H9 (cell line): Measurements from ENCODE around the gene TNFSF13B. TPM values are rescaled to one million over a fixed set of nuclear protein-coding genes. Genes with fewer than 3 reads are reported as not detected.
"Not testable (repeated sequence)": the region's sequence is repeated elsewhere in the genome, so short reads cannot be mapped to it uniquely, and the experiment has no call there.

Experiments used
- DNase-seq: peaks from one replicate; pipeline ENCODE4 v3.0.0-alpha.2; 2017
- H2AFZ ChIP-seq: one replicate; pipeline ENCODE4 v1.6.1; 2013; ENCODE audit warnings: mild to moderate bottlenecking, low read length, control low read depth, moderate library complexity
- H2AK5ac ChIP-seq: 2 replicates; pipeline ENCODE4 v1.6.1; 2013; ENCODE audit warnings: low read length, control low read depth, mixed read lengths; ENCODE audit not compliant: insufficient read length
- H2BK120ac ChIP-seq: one replicate; pipeline ENCODE4 v1.6.1; 2013; ENCODE audit warnings: low read depth, mild to moderate bottlenecking, low read length, control low read depth, inconsistent platforms; ENCODE audit not compliant: poor library complexity, severe bottlenecking
- H2BK12ac ChIP-seq: 2 replicates; pipeline ENCODE4 v1.6.1; 2013; ENCODE audit warnings: low read length, control low read depth, mixed read lengths, low read depth; ENCODE audit not compliant: insufficient read length
- H2BK15ac ChIP-seq: 2 replicates; pipeline ENCODE4 v1.6.1; 2013; ENCODE audit warnings: low read depth, low read length, control low read depth
- H2BK20ac ChIP-seq: one replicate; pipeline ENCODE4 v1.6.1; 2013; ENCODE audit warnings: low read depth, mild to moderate bottlenecking, low read length, control low read depth, inconsistent platforms; ENCODE audit not compliant: poor library complexity, severe bottlenecking
- H2BK5ac ChIP-seq: 2 replicates; pipeline ENCODE4 v1.6.1; 2013; ENCODE audit warnings: low read length, control low read depth, mixed read lengths; ENCODE audit not compliant: insufficient read length
- H3K14ac ChIP-seq: 2 replicates; pipeline ENCODE4 v1.6.1; 2013; ENCODE audit warnings: low read length, control low read depth; ENCODE audit not compliant: insufficient read depth
- H3K18ac ChIP-seq: 2 replicates; pipeline ENCODE4 v1.6.1; 2013; ENCODE audit warnings: low read depth, mild to moderate bottlenecking, mixed read lengths, low read length, control low read depth; ENCODE audit not compliant: insufficient read length
- H3K23ac ChIP-seq: 2 replicates; pipeline ENCODE4 v1.6.1; 2013; ENCODE audit warnings: low read length, control low read depth, mixed read lengths, low read depth; ENCODE audit not compliant: insufficient read length
- H3K23me2 ChIP-seq: 2 replicates; pipeline ENCODE4 v1.6.1; 2013; ENCODE audit warnings: low read depth, mild to moderate bottlenecking, mixed read lengths, low read length, control low read depth; ENCODE audit not compliant: insufficient read length, poor library complexity, severe bottlenecking
- H3K27ac ChIP-seq: 2 replicates; pipeline ENCODE4 v1.5.1; 2013; ENCODE audit warnings: low read length, control low read depth, mixed read lengths, low read depth; ENCODE audit not compliant: insufficient read length
- H3K27me3 ChIP-seq: 2 replicates; pipeline ENCODE4 v1.6.1; 2013; ENCODE audit warnings: low read length, control low read depth, inconsistent platforms; ENCODE audit not compliant: insufficient read depth
- H3K4ac ChIP-seq: 2 replicates; pipeline ENCODE4 v1.6.1; 2013; ENCODE audit warnings: low read depth, mild to moderate bottlenecking, control low read depth, inconsistent platforms, low read length, moderate library complexity
- H3K4me1 ChIP-seq: 2 replicates; pipeline ENCODE4 v1.6.1; 2013; ENCODE audit warnings: low read length, control low read depth, inconsistent platforms; ENCODE audit not compliant: insufficient read depth
- H3K4me2 ChIP-seq: 2 replicates; pipeline ENCODE4 v1.6.1; 2013; ENCODE audit warnings: low read length, control low read depth, mixed read lengths; ENCODE audit not compliant: insufficient read length, insufficient read depth
- H3K56ac ChIP-seq: 2 replicates; pipeline ENCODE4 v1.6.1; 2013; ENCODE audit warnings: low read depth, mild to moderate bottlenecking, mixed read lengths, low read length, control low read depth; ENCODE audit not compliant: insufficient read length
- H3K79me1 ChIP-seq: 2 replicates; pipeline ENCODE4 v1.6.1; 2013; ENCODE audit warnings: low read depth, mild to moderate bottlenecking, moderate library complexity, low read length, control low read depth, inconsistent platforms; ENCODE audit not compliant: insufficient read depth, poor library complexity, severe bottlenecking
- H3K79me2 ChIP-seq: 2 replicates; pipeline ENCODE4 v1.6.1; 2013; ENCODE audit warnings: low read length, control low read depth, inconsistent platforms; ENCODE audit not compliant: insufficient read depth
- H3K9ac ChIP-seq: 2 replicates; pipeline ENCODE4 v1.6.1; 2013; ENCODE audit warnings: low read length, control low read depth, mixed read lengths; ENCODE audit not compliant: insufficient read length; ENCODE audit errors: extremely low read depth
- H3K9me3 ChIP-seq: one replicate; pipeline ENCODE4 v1.6.1; 2013; ENCODE audit warnings: low read depth, low read length, inconsistent platforms; ENCODE audit not compliant: control insufficient read depth
- H3T11ph ChIP-seq: one replicate; pipeline ENCODE4 v1.6.1; 2013; ENCODE audit warnings: mild to moderate bottlenecking, low read length, control low read depth, inconsistent platforms
- H4K20me1 ChIP-seq: one replicate; pipeline ENCODE4 v1.6.1; 2013; ENCODE audit not compliant: control insufficient read depth, insufficient read length, insufficient read depth
- H4K5ac ChIP-seq: 2 replicates; pipeline ENCODE4 v1.6.1; 2013; ENCODE audit warnings: low read depth, mild to moderate bottlenecking, mixed read lengths, low read length, control low read depth; ENCODE audit not compliant: insufficient read length
- H4K8ac ChIP-seq: replicated peaks from 2 replicates; pipeline ENCODE4 v1.6.1; 2013; ENCODE audit warnings: low read length, control low read depth, mixed read lengths, low read depth; ENCODE audit not compliant: insufficient read length
- H4K91ac ChIP-seq: 2 replicates; pipeline ENCODE4 v1.6.1; 2013; ENCODE audit warnings: low read depth, mild to moderate bottlenecking, moderate library complexity, mixed read lengths, low read length, control low read depth; ENCODE audit not compliant: insufficient read length
- H3K27ac Mint-ChIP-seq, 3 experiments: 2 replicates in 2 of 3; 3 replicates in 1 of 3; pipeline ENCODE4 v1.8.0; 2020 to 2021; ENCODE audit warnings: mixed read lengths in 3 of 3, mild to moderate bottlenecking in 1 of 3, moderate library complexity in 1 of 3
- H3K27me3 Mint-ChIP-seq: 2 replicates; pipeline ENCODE4 v1.8.0; 2021; ENCODE audit warnings: low read depth, mild to moderate bottlenecking, moderate library complexity, mixed read lengths
- H3K36me3 Mint-ChIP-seq, 3 experiments: 2 replicates in 2 of 3; 3 replicates in 1 of 3; pipeline ENCODE4 v1.8.0; 2020 to 2021; ENCODE audit warnings: low read depth in 3 of 3, mixed read lengths in 3 of 3; ENCODE audit not compliant: insufficient read depth in 1 of 3
- H3K4me1 Mint-ChIP-seq, 2 experiments: 2 replicates each; pipeline ENCODE4 v1.8.0; 2020; ENCODE audit warnings: mixed read lengths in 2 of 2
- H3K4me3 Mint-ChIP-seq, 2 experiments: 2 replicates in 1 of 2; 3 replicates in 1 of 2; pipeline ENCODE4 v1.8.0; 2020 to 2021; ENCODE audit warnings: mild to moderate bottlenecking in 2 of 2, mixed read lengths in 2 of 2, moderate library complexity in 1 of 2
- H3K9me3 Mint-ChIP-seq, 2 experiments: 2 replicates in 1 of 2; 3 replicates in 1 of 2; pipeline ENCODE4 v1.8.0; 2020; ENCODE audit warnings: mild to moderate bottlenecking in 2 of 2, mixed read lengths in 2 of 2, moderate library complexity in 1 of 2
- CTCF ChIP-seq: fragments of 200-600 bp; sonication (generic); conservative IDR thresholded peaks from 3 replicates; pipeline ENCODE4 v1.8.0; 2021; ENCODE audit warnings: antibody characterized with exemption, mild to moderate bottlenecking
- WGBS: extraction: QIAGEN DNeasy Blood & Tissue Kit; methylation state at CpG from one replicate; pipeline ENCODE4 v1.1.7; 2013; ENCODE audit warnings: missing lambda C conversion rate, low lambda C conversion rate, mixed read lengths; ENCODE audit not compliant: insufficient read length; ENCODE audit errors: extremely low coverage; 5-methylcytosine and 5-hydroxymethylcytosine counted together
- total RNA-seq: library from RNA; stranded (reverse); gene quantifications from 2 replicates; pipeline ENCODE4 v1.2.1, GENCODE V29; 2021

TNFSF13B gene
- total RNA-seq, 1 experiment from 2014 or later: 0.31 TPM

- Histone ChIP-seq H3K27me3 (no peaks in the 10 kb centered on the region), H4K5ac (no peak overlapping the region), H3K14ac (no peak overlapping the region), H2BK120ac (no peak overlapping the region), H2BK5ac (no peak overlapping the region), H4K8ac (no peak overlapping the region), H3T11ph (no peak overlapping the region), H4K20me1 (no peaks in the 10 kb centered on the region), H3K4me1 (peaks cover 2% of the 10 kb centered on the region; the same call in 1 of the 2 replicates), H3K9me3 (no peaks in the 10 kb centered on the region), H3K18ac (no peak overlapping the region), H3K79me1 (no peaks in the 10 kb centered on the region), H3K27ac (no peak overlapping the region), H3K4me2 (no peak overlapping the region), H3K79me2 (no peaks in the 10 kb centered on the region), H4K91ac (no peak overlapping the region), H2BK20ac (no peak overlapping the region), H2AK5ac (no peak overlapping the region), H2BK15ac (no peak overlapping the region), H3K9ac (no peak overlapping the region), H3K23ac (no peak overlapping the region), H2BK12ac (no peak overlapping the region), H3K56ac (no peak overlapping the region), H2AFZ (no peak overlapping the region), H3K23me2 (no peaks in the 10 kb centered on the region), H3K4ac (no peak overlapping the region)
- Mint-ChIP-seq H3K36me3 (no peaks in the 10 kb centered on the region; a peak in 1 of 7 replicates), H3K27ac (no peak overlapping the region), H3K27me3 (no peaks in the 10 kb centered on the region), H3K4me3 (no peak overlapping the region), H3K9me3 (peaks cover 2 to 3% of the 10 kb centered on the region in 2 experiments; a peak in 1 of 5 replicates), H3K4me1 (no peaks in the 10 kb centered on the region)
- DNase-seq: no peak
- no peak for TF ChIP-seq CTCF
These were observed 37.3 kb downstream of the TNFSF13B start for GRCh38 chr13:108306860-108307259.

GRCh38 chr13:108311596-108311995, 42.1 kb downstream of the TNFSF13B start:
- H3K18ac ChIP-seq, H2BK120ac ChIP-seq, H3K23ac ChIP-seq, H3K27ac ChIP-seq, H3K4me2 ChIP-seq, H4K8ac ChIP-seq, H3K9me3 Mint-ChIP-seq, H3K14ac ChIP-seq, H4K20me1 ChIP-seq, H3K27me3 Mint-ChIP-seq, H2BK15ac ChIP-seq, H3K79me2 ChIP-seq, H3K9ac ChIP-seq, H3K36me3 Mint-ChIP-seq, DNase-seq, H3K79me1 ChIP-seq, H3K4me1 ChIP-seq, H3K4me1 Mint-ChIP-seq, H2BK5ac ChIP-seq, H3T11ph ChIP-seq, H4K5ac ChIP-seq, H3K4me3 Mint-ChIP-seq, H2BK20ac ChIP-seq, H3K23me2 ChIP-seq, H2AFZ ChIP-seq, H3K56ac ChIP-seq, H3K9me3 ChIP-seq, H2BK12ac ChIP-seq, H3K4ac ChIP-seq, H4K91ac ChIP-seq, H2AK5ac ChIP-seq, H3K27me3 ChIP-seq: not testable (repeated sequence)
- peak overlapping the region in 1 of 3 experiments; percentile 12; a peak in 1 of 7 replicates for H3K27ac Mint-ChIP-seq
- no CpG with 5 or more reads among the region's 4 CpGs for WGBS
